HFF-Myc (cell line): ENCODE data around the gene HPDL.

ENCODE experiments used
- DNase-seq: peaks from one replicate; pipeline ENCODE4 v3.0.0-alpha.2; 2011; ENCODE audit warnings: low read depth; ENCODE audit errors: extremely low read depth
- H3K4me3 ChIP-seq: replicated peaks from 2 replicates; pipeline ENCODE4 v1.5.1; 2011; ENCODE audit warnings: low read depth, mild to moderate bottlenecking, control low read depth, low read length
- TF ChIP-seq, protein P1 (sequence below): IDR thresholded peaks from 2 replicates; pipeline ENCODE4 v1.5.1; 2012; ENCODE audit warnings: mild to moderate bottlenecking, low read depth, low read length, control low read depth; ENCODE audit errors: missing control alignments

The HPDL gene

GRCh38 chr1:45299981-45300668 lies 26.6 kb upstream of the HPDL start:
- H3K4me3 ChIP-seq: no peak overlapping the region
- TF ChIP-seq, protein P1, sequence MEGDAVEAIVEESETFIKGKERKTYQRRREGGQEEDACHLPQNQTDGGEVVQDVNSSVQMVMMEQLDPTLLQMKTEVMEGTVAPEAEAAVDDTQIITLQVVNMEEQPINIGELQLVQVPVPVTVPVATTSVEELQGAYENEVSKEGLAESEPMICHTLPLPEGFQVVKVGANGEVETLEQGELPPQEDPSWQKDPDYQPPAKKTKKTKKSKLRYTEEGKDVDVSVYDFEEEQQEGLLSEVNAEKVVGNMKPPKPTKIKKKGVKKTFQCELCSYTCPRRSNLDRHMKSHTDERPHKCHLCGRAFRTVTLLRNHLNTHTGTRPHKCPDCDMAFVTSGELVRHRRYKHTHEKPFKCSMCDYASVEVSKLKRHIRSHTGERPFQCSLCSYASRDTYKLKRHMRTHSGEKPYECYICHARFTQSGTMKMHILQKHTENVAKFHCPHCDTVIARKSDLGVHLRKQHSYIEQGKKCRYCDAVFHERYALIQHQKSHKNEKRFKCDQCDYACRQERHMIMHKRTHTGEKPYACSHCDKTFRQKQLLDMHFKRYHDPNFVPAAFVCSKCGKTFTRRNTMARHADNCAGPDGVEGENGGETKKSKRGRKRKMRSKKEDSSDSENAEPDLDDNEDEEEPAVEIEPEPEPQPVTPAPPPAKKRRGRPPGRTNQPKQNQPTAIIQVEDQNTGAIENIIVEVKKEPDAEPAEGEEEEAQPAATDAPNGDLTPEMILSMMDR: peak; percentile 68
- DNase-seq: peak; percentile 45

DNA sequence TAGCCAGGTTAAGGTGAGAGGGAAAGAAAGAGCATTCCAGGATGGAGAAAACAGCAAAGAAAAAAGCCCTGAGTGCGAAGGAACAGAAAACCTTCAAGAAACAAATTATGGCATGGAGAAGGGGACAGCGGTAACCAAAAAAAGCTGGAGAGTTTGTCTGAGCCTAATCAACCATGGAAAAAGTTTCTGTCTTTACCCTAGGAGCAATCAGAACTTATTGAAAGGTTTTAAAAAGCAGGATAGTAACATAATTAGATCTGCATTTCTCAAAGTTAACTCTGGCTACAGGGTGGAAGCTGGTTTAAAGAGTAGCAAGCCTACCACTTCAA lies 26.1 kb upstream of the HPDL start:
- TF ChIP-seq, protein P1: no peak
- no peak for DNase-seq
- H3K4me3 ChIP-seq: no peak overlapping the region

DNA sequence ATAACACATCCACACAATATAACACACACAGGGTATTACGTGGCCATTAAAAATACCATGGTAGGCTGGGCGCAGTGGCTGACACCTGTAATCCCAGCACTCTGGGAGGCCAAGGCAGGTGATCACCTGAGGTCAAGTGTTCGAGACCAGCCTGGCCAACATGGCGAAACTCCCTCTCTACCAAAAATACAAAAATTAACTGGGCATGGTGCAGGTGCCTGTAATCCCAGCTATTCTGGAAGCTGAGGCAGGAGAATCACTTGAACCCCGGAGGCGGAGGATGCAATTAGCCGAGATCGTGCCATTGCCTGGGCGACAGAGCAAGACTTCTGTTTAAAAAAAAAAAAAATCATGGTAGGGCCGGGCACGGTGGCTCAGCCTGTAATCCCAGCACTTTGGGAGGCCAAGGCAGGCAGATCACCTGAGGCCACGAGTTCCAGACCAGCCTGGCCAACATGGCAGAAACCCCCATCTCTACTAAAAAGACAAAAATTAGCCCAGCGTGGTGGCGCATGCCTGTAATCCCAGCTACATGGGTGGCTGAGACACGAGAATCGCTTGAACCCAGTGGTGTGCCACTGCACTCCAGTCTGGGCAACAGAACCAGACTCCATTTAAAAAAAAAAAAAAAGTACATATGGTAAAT lies 24.1 kb upstream of the HPDL start:
- H3K4me3 ChIP-seq: peak overlapping the region; percentile 48
- TF ChIP-seq, protein P1: no peak
- no peak for DNase-seq

DNA sequence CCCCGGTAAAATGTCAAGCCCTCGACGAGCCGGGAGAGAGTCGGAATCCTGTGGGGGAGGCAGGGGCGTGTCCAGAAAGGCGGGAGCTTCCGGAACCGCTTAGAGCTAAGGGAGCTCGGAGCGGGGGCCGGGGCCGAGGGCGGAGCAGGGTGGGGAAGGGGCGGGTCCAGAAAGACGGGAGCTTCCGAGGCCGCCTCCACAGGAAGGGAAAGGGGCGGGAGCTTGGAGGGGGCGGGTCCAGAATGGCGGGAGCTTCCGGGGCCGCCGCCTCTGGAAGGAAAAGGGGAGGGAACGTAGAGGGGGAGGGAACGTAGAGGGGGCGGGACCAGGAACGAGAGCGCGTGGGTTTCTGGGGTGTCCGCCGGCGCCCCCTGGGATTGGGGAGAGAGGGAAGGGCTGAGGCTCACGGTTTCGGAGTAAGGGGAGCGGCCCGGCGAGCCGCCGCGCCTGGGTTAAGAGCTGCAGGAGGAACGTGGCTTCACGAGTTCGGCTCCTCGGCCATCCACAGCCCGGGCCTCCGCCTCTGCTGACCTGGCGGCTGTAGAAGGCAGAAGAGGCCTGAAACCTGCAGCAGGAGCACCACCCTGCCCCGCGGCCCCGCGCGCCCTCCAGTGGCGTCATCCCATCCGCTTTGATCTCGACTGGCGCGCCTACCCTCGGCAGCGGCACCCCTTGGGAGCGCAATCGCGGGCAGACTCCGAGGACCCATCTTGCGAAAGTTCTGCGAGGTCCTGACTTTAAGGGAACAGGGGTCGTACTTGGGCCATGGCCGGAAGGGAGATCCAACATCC lies 23.0 kb upstream of the HPDL start:
- TF ChIP-seq, protein P1: peak; percentile 57
- peak overlapping the region; percentile 48 for H3K4me3 ChIP-seq

GRCh38 chr1:45304311-45305081 lies 22.2 kb upstream of the HPDL start:
- TF ChIP-seq, protein P1: no peak
- no peak for DNase-seq
- peak overlapping the region; percentile 47 for H3K4me3 ChIP-seq

More for the DNA sequence above, 23.0 kb upstream of the HPDL start:
- peak; percentile 78 for DNase-seq

DNA sequence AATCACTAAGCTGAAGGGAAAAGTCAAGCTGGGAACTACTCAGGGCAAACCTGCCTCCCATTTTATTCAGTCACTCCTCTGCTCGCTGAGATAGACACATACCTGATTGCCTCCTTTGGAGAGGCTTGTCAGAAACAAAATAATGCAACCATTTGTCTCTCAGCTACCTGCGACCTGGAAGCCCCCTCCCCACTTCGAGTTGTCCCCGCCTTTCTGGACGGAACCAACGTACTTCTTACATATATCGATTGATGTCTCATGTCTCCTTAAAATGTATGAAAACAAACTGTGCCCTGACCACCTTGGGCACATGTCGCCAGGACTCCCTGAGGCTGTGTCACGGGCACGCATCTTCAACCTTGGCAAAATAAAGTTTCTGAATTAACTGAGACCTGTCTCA lies 21.5 kb upstream of the HPDL start:
- H3K4me3 ChIP-seq: no peak overlapping the region
- no peak for DNase-seq
- TF ChIP-seq, protein P1: no peak
